Fibroblast of mammary gland (primary cell): ENCODE results near the gene TLCD1.
"Not testable (repeated sequence)": the region's sequence is repeated elsewhere in the genome, so short reads cannot be mapped to it uniquely, and the experiment has no call there.

Experiments used
- DNase-seq: peaks from one replicate; pipeline ENCODE4 v3.0.0-alpha.2; 2010; ENCODE audit warnings: low read depth
- H3K4me3 ChIP-seq: 2 replicates; pipeline ENCODE4 v1.5.1; 2011; ENCODE audit warnings: low read depth, mild to moderate bottlenecking, low read length, moderate library complexity; ENCODE audit not compliant: control insufficient read depth
- TF ChIP-seq, protein P1 (sequence below): conservative IDR thresholded peaks from 2 replicates; pipeline ENCODE4 v1.5.1; 2011; ENCODE audit warnings: low read depth, low read length, inconsistent platforms; ENCODE audit not compliant: control insufficient read depth, insufficient read depth

TLCD1 gene

DNA sequence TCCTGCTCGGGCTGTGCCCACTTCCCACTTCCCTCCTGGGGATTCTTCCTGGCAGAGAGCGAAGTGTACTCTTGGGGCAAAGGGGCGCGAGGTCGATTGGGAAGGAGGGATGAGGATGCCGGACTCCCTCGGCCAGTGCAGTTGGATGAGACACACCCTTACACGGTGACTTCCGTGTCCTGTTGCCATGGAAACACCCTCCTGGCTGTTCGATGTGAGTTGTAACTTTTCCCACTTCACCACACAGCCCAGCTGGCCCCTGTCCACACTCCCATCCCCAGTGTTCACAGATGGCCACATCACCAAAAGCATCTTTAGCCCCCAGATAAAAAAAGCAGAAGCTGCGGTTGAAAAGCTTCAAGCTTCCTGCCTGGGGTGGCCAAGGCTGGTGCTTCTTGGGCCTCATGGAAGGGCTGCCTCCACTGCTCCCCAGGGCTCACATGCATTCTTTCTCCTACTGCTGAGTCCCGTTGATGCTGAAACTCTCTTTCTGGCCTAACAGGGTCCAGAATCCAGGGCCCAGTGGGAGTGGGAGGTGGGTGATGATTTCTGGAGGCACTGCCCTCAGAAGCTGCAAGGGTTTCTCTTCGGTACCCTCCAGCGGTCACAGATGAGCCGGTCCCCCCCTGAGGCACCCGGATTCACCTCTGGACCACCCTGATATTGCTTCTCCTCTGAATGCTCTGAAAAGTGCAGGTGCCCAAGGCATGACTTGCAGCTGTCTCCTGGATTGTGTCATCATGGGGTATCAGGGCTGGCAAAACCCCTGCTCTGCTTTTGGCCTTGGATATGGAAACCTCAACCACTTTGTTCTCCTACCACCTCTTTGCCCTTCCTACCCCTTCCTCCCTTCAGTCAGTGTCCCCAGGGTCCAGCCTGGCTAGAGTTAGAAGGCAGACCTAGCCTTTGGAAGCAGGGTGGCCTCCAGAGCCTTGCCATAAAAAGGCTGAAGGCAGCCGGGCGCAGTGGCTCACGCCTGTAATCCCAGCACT, 15.6 kb upstream of the TLCD1 start:
- TF ChIP-seq, protein P1, sequence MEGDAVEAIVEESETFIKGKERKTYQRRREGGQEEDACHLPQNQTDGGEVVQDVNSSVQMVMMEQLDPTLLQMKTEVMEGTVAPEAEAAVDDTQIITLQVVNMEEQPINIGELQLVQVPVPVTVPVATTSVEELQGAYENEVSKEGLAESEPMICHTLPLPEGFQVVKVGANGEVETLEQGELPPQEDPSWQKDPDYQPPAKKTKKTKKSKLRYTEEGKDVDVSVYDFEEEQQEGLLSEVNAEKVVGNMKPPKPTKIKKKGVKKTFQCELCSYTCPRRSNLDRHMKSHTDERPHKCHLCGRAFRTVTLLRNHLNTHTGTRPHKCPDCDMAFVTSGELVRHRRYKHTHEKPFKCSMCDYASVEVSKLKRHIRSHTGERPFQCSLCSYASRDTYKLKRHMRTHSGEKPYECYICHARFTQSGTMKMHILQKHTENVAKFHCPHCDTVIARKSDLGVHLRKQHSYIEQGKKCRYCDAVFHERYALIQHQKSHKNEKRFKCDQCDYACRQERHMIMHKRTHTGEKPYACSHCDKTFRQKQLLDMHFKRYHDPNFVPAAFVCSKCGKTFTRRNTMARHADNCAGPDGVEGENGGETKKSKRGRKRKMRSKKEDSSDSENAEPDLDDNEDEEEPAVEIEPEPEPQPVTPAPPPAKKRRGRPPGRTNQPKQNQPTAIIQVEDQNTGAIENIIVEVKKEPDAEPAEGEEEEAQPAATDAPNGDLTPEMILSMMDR: no peak
- no peak overlapping the region for H3K4me3 ChIP-seq
- DNase-seq: no peak

DNA sequence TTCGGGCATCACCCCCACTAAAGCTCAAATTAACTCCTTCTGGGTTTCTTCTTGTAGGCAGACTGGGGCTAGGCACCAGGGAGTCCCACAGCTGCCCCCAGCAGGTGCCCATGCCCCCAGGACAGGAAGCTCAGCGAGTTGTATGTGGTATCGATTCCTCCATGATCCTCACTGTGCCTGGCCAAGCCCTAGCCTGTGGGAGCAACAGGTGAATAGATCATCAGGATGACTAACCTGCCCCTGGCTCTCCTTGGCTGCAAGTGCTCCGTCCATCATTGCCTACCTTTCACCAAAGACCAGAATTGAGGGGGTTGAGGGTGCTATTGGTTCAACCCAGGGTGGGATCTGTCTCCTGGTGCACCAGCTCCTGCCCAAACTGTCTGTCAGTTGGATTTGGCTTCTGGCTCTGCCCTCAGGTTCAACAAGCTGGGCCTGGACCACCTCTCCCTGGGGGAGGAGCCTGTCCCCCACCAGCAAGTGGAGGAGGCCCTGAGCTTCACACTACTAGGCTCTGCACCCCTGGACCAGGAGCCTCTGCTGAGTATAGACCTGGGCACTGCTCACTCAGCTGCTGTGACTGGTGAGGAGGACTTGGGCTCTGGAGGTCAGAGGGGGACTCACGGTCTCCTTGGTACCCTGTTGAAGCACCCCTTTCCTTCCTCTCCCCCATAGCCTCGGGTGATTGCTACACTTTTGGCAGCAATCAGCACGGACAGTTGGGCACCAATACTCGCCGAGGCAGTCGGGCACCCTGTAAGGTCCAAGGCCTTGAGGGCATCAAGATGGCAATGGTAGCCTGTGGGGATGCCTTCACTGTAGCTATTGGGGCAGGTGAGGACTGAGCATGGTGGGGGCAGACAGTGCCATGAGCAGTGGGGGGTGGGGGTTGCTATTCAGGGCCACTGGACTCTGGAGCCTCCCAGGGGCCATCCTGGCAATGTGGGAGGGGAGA, 14.6 kb upstream of the TLCD1 start:
- no peak overlapping the region for H3K4me3 ChIP-seq
- TF ChIP-seq, protein P1: no peak
- DNase-seq: no peak

DNA sequence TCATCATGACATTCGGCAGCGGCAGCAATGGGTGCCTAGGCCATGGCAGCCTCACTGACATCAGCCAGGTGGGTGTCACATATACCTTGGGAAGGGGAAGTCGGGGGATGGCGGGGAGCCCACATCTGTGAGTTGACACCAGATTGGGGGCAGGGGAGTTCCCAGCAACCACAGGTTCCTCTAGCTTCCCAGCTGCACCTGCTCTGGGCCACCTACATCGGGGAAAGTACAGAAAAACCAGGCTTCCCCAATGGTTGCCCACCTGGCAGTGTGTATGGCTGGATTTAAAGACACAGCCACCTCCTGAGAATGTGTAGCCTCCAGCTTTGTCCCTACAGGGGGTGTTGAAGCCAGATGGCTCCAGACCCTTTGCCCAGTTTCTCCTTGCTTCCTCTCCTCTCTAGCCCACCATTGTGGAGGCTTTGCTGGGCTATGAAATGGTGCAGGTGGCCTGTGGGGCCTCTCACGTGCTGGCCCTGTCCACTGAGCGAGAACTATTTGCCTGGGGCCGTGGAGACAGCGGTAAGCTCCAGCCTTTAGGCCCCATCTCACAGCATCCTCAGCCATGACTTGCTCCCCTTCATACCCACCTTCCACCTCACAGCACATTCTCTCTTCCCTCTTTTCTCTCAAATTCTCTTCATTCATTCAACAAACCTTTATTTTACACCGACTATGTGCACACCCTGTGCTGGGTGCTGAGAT, 12.8 kb upstream of the TLCD1 start:
- H3K4me3 ChIP-seq: no peak overlapping the region
- DNase-seq: no peak
- TF ChIP-seq, protein P1: no peak

DNA sequence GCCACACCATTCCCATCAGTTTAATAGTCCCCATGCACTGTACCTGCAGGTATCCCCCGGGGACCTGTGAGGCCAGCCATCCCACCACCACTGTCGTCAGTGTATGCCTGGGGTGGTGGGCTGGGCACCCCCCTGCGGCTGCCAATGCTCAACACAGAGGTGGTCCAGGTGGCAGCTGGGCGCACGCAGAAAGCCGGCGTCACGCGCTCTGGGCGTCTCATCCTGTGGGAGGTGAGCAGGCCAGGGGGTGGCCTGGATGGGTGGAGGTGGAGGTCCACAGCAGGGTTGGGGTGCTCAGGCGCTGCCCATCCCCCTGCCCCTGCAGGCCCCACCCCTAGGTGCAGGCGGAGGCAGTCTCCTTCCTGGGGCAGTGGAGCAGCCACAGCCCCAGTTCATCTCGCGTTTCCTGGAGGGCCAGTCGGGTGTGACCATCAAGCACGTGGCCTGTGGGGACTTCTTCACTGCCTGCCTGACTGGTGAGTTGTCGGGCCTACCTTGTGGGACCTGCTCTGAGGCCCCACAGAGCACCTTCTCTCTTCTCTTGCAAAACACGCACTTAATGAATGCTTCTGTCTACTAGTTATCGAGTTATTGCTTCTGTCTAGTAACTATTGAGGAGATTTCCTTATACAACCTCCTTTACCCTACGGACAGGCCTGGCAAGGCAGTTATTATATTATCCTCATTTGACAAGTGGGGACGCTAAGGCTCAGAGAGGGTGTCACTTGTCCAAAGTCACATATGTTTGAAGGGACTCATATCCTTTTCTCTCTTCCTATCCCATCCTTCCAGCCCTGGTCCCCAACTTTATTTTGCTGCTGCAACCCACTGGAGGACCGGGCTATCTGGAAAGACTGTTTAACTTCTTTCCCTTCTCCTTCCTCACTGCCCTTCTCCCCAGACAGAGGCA, 12.0 kb upstream of the TLCD1 start:
- TF ChIP-seq, protein P1: no peak
- no peak overlapping the region for H3K4me3 ChIP-seq

DNA sequence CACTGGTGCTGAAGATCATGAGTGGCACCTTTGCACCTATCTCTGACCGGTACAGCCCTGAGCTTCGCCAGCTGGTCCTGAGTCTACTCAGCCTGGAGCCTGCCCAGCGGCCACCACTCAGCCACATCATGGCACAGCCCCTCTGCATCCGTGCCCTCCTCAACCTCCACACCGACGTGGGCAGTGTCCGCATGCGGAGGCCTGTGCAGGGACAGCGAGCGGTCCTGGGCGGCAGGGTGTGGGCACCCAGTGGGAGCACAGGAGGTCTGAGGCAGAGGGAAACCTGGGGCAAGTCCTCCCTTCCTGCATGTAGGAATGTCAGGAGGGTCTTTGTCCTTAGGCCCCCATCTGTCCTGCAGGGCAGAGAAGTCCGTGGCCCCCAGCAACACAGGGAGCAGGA, 11.3 kb upstream of the TLCD1 start:
- DNase-seq: no peak

More for the DNA sequence above, 12.0 kb upstream of the TLCD1 start:
- DNase-seq: no peak

DNA sequence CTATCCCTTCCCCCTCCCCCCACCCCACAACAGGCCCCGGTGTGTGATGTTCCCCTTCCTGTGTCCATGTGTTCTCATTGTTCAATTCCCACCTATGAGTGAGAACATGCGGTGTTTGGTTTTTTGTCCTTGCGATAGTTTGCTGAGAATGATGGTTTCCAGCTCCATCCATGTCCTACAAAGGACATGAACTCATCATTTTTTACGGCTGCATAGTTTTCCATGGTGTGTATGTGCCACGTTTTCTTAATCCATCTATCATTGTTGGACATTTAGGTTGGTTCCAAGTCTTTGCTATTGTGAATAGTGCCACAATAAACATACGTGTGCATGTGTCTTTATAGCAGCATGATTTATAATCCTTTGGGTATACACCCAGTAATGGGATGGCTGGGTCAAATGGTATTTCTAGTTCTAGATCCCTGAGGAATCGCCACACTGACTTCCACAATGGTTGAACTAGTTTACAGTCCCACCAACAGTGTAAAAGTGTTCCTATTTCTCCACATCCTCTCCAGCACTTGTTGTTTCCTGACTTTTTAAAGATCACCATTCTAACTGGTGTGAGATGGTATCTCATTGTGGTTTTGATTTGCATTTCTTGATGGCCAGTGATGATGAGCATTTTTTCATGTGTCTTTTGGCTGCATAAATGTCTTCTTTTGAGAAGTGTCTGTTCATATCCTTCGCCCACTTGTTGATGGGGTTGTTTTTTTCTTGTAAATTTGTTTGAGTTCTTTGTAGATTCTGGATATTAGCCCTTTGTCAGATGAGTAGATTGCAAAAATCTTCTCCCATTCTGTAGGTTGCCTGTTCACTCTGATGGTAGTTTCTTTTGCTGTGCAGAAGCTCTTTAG, 10.1 kb upstream of the TLCD1 start:
- DNase-seq, H3K4me3 ChIP-seq: not testable (repeated sequence)

More for the DNA sequence above, 11.3 kb upstream of the TLCD1 start:
- TF ChIP-seq, protein P1: no peak
- no peak overlapping the region for H3K4me3 ChIP-seq
